Upper lobe of left lung (tissue), 4 donors: ENCODE data around the gene IGFBP7.

ENCODE experiments used
- EP300 ChIP-seq, 4 donors: sonication (generic); formaldehyde crosslinking; IDR thresholded peaks; one replicate each; pipeline ENCODE4 v1.5.1; 2017; ENCODE audit warnings: antibody characterized with exemption in 4 of 4, control low read depth in 2 of 4
- POLR2A ChIP-seq, 4 donors: fragments of 450-650 bp; IDR thresholded peaks; one replicate each; pipeline ENCODE4 v1.5.1; 2016 to 2017; ENCODE audit warnings: antibody characterized with exemption in 4 of 4, mild to moderate bottlenecking in 2 of 4
- POLR2AphosphoS5 ChIP-seq, 2 donors: sonication (generic); formaldehyde crosslinking; IDR thresholded peaks; one replicate each; pipeline ENCODE4 v1.5.1; 2017; ENCODE audit warnings: antibody characterized with exemption in 2 of 2
- TF ChIP-seq, protein P1 (sequence below), 6 experiments: fragments of 450-650 bp in 4 of 6; fragments of 200-600 bp in 2 of 6; sonication (generic) in 2 of 6; IDR thresholded peaks; one replicate each; pipeline ENCODE4 v1.5.1; 2016 to 2019; ENCODE audit warnings: antibody characterized with exemption in 6 of 6

DNA sequence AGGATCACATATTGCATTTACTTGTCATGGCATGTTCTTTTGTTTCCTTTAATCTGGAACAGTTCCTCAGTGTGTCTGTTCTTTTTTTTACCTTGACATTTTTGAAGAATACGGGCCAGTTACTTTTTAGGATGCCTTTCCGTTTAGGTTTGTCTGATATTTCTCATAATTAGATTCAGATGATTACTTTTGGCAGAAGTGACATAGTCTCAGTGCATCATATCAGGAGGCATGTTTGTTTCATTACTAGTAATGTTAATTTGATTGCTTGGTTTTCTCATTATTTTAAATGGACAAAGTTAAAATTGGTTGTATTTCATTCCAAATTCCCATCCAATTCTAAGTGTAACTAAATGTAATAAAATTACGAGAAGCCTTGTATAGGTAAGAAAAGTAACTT lies 123.2 kb downstream of the IGFBP7 start:
- TF ChIP-seq, protein P1, sequence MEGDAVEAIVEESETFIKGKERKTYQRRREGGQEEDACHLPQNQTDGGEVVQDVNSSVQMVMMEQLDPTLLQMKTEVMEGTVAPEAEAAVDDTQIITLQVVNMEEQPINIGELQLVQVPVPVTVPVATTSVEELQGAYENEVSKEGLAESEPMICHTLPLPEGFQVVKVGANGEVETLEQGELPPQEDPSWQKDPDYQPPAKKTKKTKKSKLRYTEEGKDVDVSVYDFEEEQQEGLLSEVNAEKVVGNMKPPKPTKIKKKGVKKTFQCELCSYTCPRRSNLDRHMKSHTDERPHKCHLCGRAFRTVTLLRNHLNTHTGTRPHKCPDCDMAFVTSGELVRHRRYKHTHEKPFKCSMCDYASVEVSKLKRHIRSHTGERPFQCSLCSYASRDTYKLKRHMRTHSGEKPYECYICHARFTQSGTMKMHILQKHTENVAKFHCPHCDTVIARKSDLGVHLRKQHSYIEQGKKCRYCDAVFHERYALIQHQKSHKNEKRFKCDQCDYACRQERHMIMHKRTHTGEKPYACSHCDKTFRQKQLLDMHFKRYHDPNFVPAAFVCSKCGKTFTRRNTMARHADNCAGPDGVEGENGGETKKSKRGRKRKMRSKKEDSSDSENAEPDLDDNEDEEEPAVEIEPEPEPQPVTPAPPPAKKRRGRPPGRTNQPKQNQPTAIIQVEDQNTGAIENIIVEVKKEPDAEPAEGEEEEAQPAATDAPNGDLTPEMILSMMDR (IDR thresholded peaks at IDR 0.05), result no peak
- no peak for TF ChIP-seq POLR2A (IDR thresholded peaks at IDR 0.05)
- no peak for TF ChIP-seq EP300 (IDR thresholded peaks at IDR 0.05)
- no peak for TF ChIP-seq POLR2AphosphoS5 (IDR thresholded peaks at IDR 0.05)
